ENCODE data around the gene SPSB3.

Gene SPSB3

GRCh38 chr16:1819611-1820010 lies 37.2 kb upstream of the SPSB3 start:
- TF ChIP-seq POLR2AphosphoS5 (IDR thresholded peaks at IDR 0.05; ENCODE audit: low read depth, low read length) (no peak), FOXP2 (optimal IDR thresholded peaks at IDR 0.05; ENCODE audit: borderline replicate concordance, extremely low read depth, extremely low read length, insufficient read depth) (no peak), REST (IDR thresholded peaks at IDR 0.05; ENCODE audit: insufficient read depth in 1 of 2, low read depth in 2 of 2, low read length in 2 of 2) (no peak), SIN3A (IDR thresholded peaks at IDR 0.05; ENCODE audit: borderline replicate concordance, insufficient read depth, low read length) (no peak), TAF1 (IDR thresholded peaks at IDR 0.05; ENCODE audit: borderline replicate concordance, insufficient read depth, low read length) (no peak)

GRCh38 chr16:1818873-1819525 lies 36.6 kb upstream of the SPSB3 start:
- TF ChIP-seq SIN3A (IDR thresholded peaks at IDR 0.05; ENCODE audit: borderline replicate concordance, insufficient read depth, low read length) (no peak), REST (IDR thresholded peaks at IDR 0.05; ENCODE audit: insufficient read depth in 1 of 2, low read depth in 2 of 2, low read length in 2 of 2) (no peak), FOXP2 (optimal IDR thresholded peaks at IDR 0.05; ENCODE audit: borderline replicate concordance, extremely low read depth, extremely low read length, insufficient read depth) (no peak), TAF1 (IDR thresholded peaks at IDR 0.05; ENCODE audit: borderline replicate concordance, insufficient read depth, low read length) (no peak), POLR2AphosphoS5 (IDR thresholded peaks at IDR 0.05; ENCODE audit: low read depth, low read length) (no peak)

DNA sequence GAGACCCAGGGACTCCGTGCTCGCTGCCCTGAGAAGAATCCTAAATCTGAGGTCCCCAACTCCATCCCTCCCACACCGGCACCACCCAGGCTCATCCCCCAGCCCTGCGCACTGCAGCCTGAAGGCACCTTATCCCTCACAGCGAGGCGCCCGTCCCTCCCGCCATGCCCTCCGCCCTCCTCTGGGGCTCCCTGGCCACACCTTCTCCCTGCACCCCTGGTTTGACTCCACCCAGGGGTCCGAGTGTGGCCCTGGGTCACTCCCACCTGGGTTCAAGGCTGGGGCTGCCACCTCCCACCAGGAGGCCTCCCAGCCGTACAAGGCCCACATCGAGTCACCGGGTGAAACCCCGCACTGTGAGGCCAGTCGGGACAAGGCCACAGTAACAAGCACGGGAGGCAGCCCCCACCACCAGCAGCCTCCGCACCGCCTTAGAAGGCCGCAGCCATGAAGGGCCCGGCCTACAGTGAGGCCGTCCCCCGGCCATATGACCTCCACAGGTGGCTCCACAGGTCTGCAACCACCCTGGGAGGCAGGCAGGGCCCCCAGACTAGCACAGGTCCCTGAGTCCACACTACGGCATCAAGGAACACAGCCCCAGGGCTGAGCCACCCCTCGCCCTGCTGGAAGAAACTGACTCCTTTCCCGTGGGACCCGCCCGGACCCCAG lies 36.0 kb upstream of the SPSB3 start:
- TF ChIP-seq FOXP2 (optimal IDR thresholded peaks at IDR 0.05; ENCODE audit: borderline replicate concordance, extremely low read depth, extremely low read length, insufficient read depth) (no peak), POLR2AphosphoS5 (IDR thresholded peaks at IDR 0.05; ENCODE audit: low read depth, low read length) (no peak)

DNA sequence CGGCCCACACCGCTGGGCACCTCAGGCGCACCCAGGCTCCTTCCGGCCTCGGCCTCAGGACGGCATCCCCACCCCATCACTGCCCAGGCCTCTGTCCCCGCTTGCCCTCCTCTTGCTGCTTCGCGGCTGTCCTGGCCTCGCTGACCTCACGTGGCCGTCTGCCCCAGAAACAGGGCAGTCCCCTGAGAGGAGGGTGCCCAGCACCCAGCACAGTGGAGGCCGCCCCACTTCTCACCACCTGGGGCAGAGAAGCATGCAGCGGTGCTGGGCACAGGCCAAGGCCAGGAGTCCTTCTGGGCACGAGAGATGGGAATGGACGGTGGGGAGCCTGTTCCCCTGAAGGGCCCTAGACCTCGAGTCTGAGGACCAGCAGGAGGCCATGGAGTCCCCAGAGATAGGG lies 35.3 kb upstream of the SPSB3 start:
- TF ChIP-seq SIN3A (IDR thresholded peaks at IDR 0.05; ENCODE audit: borderline replicate concordance, insufficient read depth, low read length) (no peak), REST (IDR thresholded peaks at IDR 0.05; ENCODE audit: insufficient read depth in 1 of 2, low read depth in 2 of 2, low read length in 2 of 2) (no peak), TAF1 (IDR thresholded peaks at IDR 0.05; ENCODE audit: borderline replicate concordance, insufficient read depth, low read length) (no peak), FOXP2 (optimal IDR thresholded peaks at IDR 0.05; ENCODE audit: borderline replicate concordance, extremely low read depth, extremely low read length, insufficient read depth) (no peak), POLR2AphosphoS5 (IDR thresholded peaks at IDR 0.05; ENCODE audit: low read depth, low read length) (no peak)

GRCh38 chr16:1817276-1817589 lies 34.9 kb upstream of the SPSB3 start:
- no peak for TF ChIP-seq SIN3A (IDR thresholded peaks at IDR 0.05; ENCODE audit: borderline replicate concordance, insufficient read depth, low read length)
- no peak for TF ChIP-seq FOXP2 (optimal IDR thresholded peaks at IDR 0.05; ENCODE audit: borderline replicate concordance, extremely low read depth, extremely low read length, insufficient read depth)
- no peak for TF ChIP-seq POLR2AphosphoS5 (IDR thresholded peaks at IDR 0.05; ENCODE audit: low read depth, low read length)
- no peak for TF ChIP-seq TAF1 (IDR thresholded peaks at IDR 0.05; ENCODE audit: borderline replicate concordance, insufficient read depth, low read length)
- TF ChIP-seq REST (IDR thresholded peaks at IDR 0.05; ENCODE audit: insufficient read depth in 1 of 2, low read depth in 2 of 2, low read length in 2 of 2), result no peak
